ENCODE data around the gene FN3KRP. TPM values are rescaled to one million over a fixed set of nuclear protein-coding genes. Genes with fewer than 3 reads are reported as not detected.
A peak's percentile ranks its signal among the peaks of the same experiment; 100 is the strongest.

The FN3KRP gene
- total and polyA plus RNA-seq, 2 of the 13 experiments (the other 11 are each of a cell fraction or from before 2014, with no cell fraction given): 22.4 to 28.2 TPM

DNA sequence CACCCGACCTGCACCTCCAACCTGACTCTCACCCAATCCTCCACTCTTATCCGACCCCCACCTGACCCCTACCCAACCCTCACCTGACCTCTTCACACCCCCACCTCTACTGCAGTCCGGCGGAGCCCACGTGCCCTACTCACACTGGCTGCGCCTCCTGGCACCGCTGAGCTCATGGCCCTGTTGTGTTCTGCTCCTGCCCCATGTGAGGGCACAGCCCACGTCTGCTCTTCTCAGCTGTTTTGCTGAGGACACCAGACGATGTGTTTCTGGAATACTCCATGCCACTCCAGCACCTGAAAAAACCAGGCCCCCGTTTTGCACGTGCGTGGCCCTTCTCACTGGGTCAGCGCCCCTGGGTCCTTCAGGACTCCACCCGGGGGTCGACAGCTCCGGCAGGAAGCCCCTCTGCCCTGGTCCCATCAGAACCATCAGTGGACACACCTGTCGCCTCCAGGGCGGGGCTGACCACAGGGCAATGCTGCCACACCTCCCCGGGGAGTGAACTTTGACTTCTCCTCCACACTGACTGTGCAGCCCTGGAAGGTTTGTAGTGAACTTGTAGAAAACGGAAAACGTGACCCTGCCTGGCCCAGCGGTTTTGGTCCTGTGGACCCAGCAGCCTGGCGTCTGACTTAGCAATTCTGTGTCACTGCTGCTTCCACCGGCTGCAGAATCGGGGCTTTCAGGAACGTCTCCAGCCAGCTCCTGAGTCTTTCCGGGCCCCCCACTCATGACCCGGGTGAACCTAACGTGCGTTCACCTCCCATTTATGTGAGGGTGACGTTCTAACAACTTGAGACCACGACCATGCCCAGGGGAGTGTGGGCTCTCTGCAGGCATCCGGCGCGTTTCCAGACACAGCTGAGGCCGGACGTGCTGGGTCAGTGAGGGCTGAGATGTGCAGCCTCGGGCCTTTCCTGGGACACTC, 12.3 kb upstream of the FN3KRP start (continued):
- TF ChIP-seq ZNF703 (CRISPR knock-in tag; IDR thresholded peaks at IDR 0.05; ENCODE audit: borderline replicate concordance): 0 out of 2 replicates have a peak, but pooled peaks have one; percentile 59
- no peak for TF ChIP-seq CHD4 (IDR thresholded peaks at IDR 0.05; ENCODE audit: borderline replicate concordance, low read length)
- peak; percentile 54; the same call in 1 of the 2 replicates for TF ChIP-seq HDAC2 (CRISPR knock-in tag; IDR thresholded peaks at IDR 0.05)
- peak; percentile 36; the same call in 1 of the 2 replicates for TF ChIP-seq THRA (CRISPR knock-in tag; IDR thresholded peaks at IDR 0.05; ENCODE audit: borderline replicate concordance)
- no peak; the same call in 1 of the 2 replicates for TF ChIP-seq CREM (IDR thresholded peaks at IDR 0.05)
- no peak for TF ChIP-seq CREM (CRISPR knock-in tag; IDR thresholded peaks at IDR 0.05)
- TF ChIP-seq HMGXB4 (CRISPR knock-in tag; IDR thresholded peaks at IDR 0.05; ENCODE audit: borderline replicate concordance in 1 of 2, low read depth in 1 of 2): peak in 1 of 2 experiments; percentile 51; a peak in 1 of 4 replicates
- TF ChIP-seq, protein P1, sequence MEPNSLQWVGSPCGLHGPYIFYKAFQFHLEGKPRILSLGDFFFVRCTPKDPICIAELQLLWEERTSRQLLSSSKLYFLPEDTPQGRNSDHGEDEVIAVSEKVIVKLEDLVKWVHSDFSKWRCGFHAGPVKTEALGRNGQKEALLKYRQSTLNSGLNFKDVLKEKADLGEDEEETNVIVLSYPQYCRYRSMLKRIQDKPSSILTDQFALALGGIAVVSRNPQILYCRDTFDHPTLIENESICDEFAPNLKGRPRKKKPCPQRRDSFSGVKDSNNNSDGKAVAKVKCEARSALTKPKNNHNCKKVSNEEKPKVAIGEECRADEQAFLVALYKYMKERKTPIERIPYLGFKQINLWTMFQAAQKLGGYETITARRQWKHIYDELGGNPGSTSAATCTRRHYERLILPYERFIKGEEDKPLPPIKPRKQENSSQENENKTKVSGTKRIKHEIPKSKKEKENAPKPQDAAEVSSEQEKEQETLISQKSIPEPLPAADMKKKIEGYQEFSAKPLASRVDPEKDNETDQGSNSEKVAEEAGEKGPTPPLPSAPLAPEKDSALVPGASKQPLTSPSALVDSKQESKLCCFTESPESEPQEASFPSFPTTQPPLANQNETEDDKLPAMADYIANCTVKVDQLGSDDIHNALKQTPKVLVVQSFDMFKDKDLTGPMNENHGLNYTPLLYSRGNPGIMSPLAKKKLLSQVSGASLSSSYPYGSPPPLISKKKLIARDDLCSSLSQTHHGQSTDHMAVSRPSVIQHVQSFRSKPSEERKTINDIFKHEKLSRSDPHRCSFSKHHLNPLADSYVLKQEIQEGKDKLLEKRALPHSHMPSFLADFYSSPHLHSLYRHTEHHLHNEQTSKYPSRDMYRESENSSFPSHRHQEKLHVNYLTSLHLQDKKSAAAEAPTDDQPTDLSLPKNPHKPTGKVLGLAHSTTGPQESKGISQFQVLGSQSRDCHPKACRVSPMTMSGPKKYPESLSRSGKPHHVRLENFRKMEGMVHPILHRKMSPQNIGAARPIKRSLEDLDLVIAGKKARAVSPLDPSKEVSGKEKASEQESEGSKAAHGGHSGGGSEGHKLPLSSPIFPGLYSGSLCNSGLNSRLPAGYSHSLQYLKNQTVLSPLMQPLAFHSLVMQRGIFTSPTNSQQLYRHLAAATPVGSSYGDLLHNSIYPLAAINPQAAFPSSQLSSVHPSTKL (CRISPR knock-in tag; IDR thresholded peaks at IDR 0.05): peak; percentile 62
- peak; percentile 36; the same call in 1 of the 2 replicates for TF ChIP-seq KDM5B (CRISPR knock-in tag; IDR thresholded peaks at IDR 0.05; ENCODE audit: borderline replicate concordance)
- no peak for TF ChIP-seq ZNF7 (CRISPR knock-in tag; IDR thresholded peaks at IDR 0.05)
- TF ChIP-seq, protein P2, sequence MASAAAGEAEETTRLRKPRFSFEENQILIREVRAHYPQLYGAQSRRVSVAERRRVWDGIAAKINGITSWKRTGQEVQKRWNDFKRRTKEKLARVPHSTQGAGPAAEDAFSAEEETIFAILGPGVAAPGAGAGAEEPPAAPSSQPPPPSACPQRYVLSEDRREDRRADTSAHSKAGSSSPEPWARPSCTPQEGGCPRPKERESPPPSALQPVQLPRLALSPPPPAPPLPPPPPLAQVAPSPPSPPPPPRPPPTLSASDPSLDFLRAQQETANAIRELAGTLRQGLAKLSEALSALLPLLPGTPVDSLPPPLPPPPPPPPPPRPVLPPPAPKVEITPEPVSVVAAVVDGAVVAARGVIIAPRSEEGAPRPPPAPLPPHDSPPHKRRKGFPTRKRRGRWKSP (CRISPR knock-in tag; IDR thresholded peaks at IDR 0.05): 0 out of 2 replicates have a peak, but pooled peaks have one; percentile 64
- peak; percentile 17 for TF ChIP-seq SRSF1 (optimal IDR thresholded peaks at IDR 0.05; ENCODE audit: low read depth, low read length)
- TF ChIP-seq CENPT (CRISPR knock-in tag; IDR thresholded peaks at IDR 0.05; ENCODE audit: low read depth): no peak
- TF ChIP-seq, protein P3, sequence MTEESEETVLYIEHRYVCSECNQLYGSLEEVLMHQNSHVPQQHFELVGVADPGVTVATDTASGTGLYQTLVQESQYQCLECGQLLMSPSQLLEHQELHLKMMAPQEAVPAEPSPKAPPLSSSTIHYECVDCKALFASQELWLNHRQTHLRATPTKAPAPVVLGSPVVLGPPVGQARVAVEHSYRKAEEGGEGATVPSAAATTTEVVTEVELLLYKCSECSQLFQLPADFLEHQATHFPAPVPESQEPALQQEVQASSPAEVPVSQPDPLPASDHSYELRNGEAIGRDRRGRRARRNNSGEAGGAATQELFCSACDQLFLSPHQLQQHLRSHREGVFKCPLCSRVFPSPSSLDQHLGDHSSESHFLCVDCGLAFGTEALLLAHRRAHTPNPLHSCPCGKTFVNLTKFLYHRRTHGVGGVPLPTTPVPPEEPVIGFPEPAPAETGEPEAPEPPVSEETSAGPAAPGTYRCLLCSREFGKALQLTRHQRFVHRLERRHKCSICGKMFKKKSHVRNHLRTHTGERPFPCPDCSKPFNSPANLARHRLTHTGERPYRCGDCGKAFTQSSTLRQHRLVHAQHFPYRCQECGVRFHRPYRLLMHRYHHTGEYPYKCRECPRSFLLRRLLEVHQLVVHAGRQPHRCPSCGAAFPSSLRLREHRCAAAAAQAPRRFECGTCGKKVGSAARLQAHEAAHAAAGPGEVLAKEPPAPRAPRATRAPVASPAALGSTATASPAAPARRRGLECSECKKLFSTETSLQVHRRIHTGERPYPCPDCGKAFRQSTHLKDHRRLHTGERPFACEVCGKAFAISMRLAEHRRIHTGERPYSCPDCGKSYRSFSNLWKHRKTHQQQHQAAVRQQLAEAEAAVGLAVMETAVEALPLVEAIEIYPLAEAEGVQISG (CRISPR knock-in tag; IDR thresholded peaks at IDR 0.05): peak; percentile 50; the same call in 1 of the 2 replicates
- TF ChIP-seq SP2 (CRISPR knock-in tag; IDR thresholded peaks at IDR 0.05): no peak
- no peak for TF ChIP-seq ZBTB7A (CRISPR knock-in tag; IDR thresholded peaks at IDR 0.05)
